HG02840 (cell line): ENCODE data around the gene NOP10.
"Not testable (repeated sequence)": the region's sequence is repeated elsewhere in the genome, so short reads cannot be mapped to it uniquely, and the experiment has no call there.

Experiments
- ATAC-seq: cut with Tn5 transposase; IDR thresholded peaks from one replicate; pipeline ENCODE4 v1.9.1; 2021; ENCODE audit warnings: mild to moderate bottlenecking, moderate library complexity, moderate number of reproducible peaks; ENCODE audit not compliant: unreplicated experiment, low FRiP score

Gene NOP10

DNA sequence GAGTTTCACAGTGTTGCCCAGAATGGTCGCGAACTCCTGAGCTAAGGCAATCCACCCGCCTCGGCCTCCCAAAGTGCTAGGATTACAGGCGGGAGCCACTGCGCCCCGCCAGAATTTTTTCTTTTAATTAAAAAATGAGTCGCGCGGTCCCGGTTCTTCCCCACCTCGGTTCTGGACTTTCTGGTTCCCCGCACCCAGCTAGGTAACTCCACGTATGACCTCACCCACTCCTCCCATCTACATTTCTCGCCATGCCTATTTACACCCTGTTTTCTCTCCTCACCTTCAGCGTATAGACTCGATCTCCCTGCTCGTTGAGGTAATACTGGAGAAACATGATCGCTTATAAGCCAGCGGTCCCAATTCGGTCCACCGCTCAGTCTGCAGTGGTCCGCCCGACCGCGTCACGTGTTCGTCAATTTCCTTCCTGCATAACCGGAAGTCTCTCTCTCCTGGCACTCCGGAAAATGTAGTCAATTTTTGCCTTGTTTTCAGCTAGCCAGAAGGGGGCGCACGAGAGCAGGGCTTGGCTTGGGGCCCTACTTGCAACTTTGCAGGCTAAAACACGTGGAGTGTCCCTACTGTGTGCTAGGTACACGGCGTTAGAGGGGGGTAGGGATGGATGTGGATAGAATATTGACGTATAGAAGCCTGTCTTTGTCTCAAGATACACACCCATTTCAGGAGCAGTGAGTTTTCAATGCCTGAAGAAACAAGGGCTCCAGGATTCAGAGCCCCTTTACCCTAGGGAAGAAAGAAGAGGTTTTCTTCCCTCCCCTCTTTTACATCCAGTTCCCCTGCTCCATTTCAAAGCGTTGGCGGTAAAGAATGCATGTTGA lies at the start of gene NOP10, which contains the start of gene NUTM1:
TSS of gene NOP10 (minus strand) at position 400 of the 839 bp plus-strand sequence. CDS start at position 337, 63 bp downstream.
TSS of gene NUTM1 (plus strand) at position 579 of the 839 bp plus-strand sequence. CDS start 382 bp downstream, outside the sequence.
- ATAC-seq: peak; percentile 84

DNA sequence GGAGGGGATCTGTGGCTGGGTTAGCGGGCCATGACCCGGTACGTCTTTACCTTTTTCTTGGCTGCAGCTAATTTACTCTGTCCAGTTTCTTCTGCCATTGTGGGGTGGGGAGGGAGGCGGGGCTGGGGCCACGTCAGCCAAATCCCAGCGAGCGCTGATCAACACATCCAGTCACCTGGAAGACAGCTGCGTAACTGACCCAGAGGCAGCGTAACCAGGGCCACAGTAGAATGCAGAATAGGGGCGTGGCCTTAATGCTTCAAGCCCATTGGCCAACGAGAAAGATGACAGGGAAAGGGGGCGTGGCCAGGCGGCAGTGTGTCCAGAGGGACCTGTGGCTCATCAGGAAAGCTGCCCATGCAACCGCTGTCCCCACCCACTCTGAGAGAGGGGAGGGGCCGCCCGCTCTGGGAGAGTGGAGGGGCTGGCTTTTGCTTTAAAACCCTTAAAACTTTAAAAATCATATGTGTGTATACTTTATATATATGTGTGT lies 46.7 kb upstream of the NOP10 start:
- ATAC-seq: not testable (repeated sequence)

DNA sequence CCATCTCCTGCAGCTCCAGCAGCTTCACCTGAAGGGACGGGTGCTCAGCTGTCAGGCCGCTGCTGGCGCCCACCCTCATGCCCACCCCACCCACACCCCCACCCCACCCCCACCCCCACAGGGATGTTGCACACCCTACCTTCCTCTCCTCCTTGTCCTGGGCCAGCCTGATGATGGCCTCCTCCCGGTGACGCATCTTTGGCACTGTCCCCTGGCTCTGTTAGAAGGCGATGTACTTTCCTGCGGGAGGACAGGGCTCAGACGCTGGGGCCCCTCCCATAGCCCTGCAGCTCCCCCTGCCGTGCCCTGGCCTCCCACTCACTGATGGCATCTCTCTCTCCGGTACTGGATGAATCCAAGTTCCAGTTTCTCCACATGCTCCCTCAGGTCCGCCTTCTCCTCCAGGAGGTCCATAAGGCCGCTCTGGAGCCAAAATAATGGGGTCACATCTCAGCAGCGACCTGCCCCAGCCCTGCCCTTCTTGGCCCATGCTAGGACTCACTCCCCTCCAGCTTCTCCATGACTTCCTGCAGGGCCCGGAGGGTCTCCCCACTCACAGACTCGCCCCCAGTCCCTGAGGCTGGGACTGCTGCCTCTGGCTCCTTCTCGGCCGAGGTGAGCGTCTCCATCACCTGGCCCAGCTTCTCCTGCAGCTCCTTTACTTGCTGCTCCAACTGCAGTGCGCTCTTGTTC lies 39.0 kb upstream of the NOP10 start:
- not testable (repeated sequence) for ATAC-seq

DNA sequence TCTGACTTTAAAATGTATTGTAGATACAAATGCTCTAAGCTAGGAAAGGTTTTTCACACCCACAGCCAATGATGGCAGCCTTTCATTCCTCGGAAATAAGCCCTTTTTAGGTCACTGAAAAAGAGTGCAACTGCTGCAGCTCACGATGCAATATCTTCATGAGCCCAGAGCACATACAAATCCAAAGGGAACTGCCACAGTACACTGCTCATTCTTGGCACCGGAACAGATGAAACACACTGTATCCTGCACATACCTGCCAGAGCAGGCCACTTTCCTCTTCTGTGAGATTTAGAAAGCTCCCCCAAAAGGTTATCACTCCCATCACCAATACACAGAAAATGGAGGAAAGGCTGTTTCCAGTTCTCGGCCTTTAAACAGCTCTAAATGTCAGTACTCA lies 37.6 kb upstream of the NOP10 start:
- not testable (repeated sequence) for ATAC-seq

DNA sequence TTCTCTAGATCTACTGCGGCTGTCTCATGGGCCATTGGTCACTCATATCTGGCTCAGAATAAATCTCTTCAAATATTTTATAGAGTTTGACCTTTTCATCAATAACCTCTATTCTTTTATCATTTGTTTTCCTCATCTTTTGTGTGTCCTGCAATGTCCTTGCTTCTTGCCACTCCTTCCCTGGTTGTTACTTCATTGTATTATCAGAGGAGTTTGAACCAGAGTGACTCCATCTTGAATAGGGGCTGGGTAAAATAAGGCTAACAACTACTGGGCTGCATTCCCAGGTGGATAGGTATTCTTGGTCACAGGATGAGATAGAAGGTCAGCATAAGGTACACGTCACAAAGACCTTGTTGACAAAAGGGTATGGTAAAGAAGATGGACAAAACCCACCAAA lies 33.9 kb upstream of the NOP10 start:
- ATAC-seq: no peak

DNA sequence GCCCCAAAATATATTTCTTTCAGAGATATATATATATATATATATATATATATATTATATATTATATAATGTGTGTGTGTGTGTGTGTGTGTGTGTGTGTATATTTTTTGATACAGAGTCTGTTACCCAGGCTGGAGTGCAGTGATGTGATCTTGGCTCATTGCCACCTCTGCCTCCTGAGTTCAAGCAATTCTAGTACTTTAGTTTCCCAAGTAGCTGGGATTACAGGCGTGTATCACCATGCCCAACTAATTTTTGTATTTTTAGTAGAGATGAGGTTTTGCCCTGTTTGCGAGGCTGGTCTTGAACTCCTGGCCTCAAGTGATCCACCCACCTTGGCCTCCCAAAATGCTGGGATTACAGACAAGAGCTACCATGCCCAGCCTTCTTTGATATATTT lies 32.6 kb upstream of the NOP10 start:
- not testable (repeated sequence) for ATAC-seq

DNA sequence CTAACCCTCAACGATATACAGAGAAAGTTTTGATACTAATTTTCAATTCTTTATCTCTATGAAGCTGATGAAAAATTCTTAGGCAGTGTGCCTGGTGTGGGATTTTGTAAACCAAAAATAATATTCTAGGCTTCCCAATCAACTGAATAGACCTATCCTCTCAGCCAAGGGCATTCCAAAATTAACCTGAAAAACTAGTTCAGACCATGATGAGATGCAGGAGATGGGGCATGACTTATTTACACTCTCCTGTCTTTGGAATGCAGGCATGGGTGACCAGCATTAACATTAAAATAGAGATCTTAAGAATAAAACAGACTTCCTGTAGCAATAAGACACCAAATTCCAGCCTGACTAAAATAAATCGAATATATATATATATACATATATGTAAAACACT lies 31.9 kb upstream of the NOP10 start:
- no peak for ATAC-seq

DNA sequence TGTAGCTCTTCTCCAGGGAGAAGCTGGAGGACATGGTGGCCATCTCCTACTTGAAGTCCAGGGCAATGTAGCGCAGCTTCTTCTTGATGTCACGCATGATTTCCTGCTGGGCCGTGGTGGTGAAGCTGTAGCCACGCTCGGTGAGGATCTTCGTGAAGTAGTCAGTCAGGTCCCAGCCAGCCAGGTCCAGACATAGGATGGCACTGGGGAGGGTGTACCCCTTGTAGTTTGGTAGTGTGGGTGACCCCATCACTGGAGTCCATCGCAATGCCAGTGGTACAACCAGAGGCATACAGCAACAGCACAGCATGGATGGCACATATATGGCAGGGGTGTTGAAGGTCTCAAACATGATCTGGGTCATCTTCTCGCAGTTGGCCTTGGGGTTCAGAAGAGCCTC lies 31.0 kb upstream of the NOP10 start:
- ATAC-seq: no peak

DNA sequence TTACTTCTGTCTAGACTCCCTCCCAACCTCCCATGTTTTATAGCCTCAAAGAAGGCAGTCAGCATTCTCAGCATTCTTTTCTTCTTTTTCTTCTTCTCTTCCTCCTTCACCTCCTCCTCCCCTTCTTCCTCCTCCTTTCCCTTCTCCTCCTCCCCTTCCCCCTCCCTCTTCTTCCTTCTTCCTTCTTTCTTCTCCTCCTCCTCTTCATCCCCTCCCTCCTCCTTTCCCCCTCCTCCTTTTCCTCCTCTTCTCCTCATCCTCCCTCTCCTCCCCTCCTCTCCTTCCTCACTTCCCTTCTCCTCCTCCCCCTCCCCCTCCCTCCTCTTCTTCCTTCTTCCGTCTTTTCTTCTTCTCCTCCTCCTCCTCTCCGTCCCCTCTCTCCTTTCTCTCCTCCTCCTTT lies 27.7 kb upstream of the NOP10 start:
- ATAC-seq: no peak

DNA sequence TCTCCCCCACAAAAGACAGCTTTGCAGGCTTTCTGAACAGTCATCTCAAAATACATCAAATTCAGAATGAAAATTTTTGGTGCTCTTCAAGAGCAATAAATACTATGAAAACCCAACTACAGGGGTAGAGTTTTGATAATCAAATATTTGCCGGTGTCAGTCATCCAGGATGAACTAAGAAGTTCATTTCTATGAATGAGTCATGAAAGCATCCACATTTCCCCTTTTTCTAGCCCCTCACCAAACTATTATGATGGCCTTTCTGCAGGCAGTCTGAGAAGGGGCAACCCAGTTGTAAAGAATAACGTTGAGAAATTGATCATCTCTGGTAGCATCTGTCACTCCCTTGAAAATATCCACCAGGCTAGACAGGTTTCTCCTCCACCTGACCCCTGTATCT lies 27.2 kb upstream of the NOP10 start:
- ATAC-seq: no peak

DNA sequence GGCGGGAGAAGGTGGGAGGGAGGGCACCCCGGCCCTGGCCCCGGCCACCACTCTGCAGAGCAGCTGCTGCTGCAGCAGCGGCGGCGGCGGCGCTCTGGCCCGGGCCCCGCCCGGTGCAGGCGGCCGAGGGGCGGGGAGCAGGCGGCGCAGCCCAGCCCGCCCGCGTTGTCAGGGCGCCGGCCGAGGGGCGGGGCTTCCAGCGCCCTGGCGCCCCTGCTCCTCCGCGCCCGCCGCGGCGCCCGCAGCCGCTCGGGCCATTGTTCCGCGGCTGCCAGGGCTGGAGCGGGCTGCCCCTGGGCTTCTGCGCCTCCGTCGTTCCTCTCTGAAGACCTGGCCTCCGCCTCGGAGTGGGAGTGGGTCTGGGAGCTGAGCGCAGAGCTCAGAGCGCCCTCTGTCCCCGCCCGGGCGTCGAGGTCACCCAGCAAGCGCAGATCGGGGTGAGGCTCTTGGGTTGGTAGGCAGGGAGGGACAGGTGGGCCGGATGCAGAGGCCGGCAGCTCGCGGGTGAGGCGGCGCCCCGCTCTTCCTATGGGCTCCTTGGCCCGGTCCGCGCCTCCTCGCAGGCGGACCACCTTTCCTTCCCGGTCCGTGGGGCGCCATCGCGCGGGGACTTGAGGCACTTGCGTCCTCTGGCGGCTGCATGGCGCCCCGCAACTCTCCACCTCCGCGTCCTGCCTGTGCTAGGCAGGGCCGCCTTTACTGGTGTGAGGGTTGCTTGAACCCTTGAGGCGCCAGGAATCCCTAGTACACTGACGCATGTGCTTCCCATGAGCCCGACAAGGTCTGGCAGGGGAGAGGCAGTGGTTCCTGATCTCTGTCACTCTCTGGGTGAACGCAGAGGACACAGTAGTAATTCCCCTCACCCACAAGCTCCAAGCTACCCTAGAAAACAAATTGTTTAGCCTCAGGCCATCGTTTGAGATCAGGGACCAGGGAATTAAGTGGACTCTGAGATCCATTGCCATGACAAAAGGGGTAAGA lies 24.5 kb upstream of the NOP10 start, which contains the start of gene LPCAT4:
TSS of gene LPCAT4 (minus strand) at position 96 of the 981 bp plus-strand sequence. CDS start 96 bp downstream, outside the sequence.
- peak; percentile 79 for ATAC-seq

DNA sequence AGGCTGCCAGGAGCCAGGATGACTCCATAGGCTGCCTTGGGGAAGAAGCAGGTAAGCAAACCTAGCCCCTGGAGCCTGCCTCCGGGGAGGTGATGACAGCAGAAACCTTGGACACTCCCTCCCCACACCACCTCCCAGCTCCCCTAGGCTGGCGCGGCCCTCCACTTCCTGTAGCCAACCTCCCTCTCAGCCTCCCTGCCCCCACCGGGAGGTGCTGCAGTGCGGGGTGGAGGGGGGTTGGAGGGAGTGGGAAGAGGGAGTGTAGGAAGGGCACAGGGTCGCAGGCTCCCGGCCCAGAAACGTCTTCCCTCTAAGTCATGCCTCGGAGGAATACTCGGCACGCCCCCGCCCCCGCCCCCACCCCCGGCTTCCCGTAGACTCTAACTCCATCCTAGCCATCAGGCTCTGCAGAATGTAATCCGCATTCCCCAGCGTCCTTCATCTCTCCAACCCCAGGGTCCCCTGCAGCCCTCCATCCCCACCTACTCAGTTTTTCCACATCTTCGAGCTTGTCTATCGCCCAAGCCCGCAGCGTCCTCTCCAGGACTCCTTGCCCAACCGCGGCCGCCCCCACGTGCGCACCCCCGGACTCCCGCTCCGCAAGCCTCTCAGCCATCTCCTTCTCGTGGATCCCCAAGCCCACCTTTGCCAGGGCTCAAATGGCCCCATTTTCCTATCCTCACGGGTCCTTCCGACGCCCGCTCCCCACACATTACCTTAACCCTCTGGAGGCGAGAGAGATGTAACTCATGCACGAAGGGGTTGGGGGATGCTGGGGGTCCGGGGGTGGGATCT lies 23.5 kb upstream of the NOP10 start:
- ATAC-seq: no peak

DNA sequence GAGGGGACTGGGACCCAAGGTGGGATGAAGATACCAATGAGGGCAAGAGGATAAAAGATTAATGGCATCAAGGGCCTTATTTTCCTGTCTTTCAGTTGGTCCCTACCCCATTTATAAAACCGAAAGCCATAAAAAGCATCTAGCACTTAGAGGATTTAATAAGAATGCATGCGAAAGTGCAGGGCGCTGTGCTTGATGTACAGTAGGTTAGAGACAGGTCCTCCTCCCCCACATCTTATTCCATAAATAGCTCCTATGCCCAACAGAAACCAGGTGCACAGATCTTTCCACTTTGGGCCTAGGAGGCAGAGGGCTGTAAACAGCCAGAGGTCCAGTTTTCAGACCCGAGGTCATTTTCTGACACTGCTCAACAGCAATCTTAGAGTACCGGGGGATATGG lies 22.9 kb upstream of the NOP10 start:
- ATAC-seq: no peak

DNA sequence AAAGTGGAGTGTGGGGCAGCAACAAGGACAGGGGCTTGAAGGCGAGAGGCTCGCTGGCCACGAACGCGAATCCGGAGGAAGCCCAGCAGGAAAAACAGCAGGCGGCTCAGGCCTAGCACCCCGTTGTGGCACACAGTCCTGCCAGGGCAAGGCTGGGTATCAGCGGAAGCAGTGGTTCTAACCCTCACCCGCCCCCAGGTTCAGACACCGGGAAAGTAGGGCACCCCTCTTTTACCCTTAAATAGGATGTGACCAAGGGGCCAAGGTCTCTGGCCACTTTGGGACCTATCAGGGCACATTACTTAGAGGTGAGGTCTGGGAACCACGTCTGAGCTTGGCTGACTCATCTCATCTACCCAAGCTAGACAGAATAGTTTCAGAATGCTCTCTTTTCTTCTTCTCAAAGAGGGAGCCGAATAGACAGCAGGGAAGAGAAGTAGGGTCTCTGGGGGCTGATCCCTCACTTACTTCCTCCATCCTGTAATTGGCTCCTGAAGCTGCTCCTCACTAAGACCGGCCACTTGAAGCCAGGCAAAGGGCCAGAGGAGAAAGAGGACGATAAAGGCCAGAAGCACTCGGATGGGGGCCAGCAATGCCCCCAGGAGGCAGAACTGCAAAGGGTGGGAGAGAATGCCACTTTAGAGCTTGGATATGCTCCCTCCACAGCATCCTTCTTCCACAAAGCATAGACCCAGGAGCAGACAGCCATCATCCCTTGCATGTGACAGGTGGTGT lies 22.3 kb upstream of the NOP10 start:
- no peak for ATAC-seq

DNA sequence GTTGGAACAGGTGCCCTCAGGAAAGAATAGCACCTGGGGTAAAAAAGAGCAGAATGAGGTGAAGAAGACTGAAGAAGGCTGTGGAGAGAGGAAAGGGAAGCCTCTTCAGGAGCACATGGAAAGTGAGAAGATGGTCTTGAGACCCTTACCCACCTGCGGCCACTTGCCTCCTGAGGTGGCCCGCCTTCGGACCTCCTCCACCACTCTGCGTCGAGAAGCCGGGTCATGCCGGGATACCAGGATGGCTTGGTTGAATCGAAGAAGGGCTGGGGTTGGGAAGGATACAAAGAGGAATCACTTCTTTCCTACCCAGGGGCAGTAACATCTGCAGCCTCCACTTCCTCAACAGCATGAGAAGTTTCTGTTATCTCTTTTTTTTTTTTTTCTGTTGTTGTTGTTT lies 21.1 kb upstream of the NOP10 start:
- ATAC-seq: no peak

DNA sequence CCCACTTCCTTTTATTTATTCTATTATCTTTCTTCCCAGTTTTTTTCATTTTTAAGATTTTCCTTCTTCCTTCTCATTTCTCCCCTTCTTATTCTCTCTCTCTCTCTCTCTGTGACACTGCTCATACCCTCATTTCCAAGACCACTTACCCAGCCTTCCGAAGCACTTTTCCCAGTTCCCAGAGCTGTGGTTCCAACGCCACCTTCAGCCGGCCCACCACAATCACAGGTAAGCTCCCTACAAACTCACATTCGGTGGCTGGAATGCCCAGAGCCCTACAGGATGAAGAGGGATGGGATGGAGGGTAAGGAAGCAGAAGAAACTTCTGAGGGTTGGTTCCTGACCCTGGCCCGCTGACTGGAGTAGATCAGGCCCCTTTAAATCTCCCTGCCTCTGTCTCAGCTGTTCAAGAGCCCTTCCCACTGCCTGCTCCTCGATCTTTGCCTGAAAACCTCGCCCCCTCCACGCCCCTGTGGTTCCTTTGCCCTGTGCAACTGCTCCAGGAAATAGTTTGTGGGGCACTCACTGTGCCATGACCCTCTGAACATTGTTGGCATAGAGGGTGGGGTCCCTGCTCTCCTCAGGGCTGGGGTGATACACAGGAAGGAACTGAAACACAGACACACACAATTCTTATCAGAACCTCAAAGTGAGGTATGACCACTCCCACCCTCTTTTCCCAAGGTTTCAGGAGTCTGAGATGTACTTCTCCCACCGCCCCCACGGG lies 19.3 kb upstream of the NOP10 start:
- no peak for ATAC-seq

DNA sequence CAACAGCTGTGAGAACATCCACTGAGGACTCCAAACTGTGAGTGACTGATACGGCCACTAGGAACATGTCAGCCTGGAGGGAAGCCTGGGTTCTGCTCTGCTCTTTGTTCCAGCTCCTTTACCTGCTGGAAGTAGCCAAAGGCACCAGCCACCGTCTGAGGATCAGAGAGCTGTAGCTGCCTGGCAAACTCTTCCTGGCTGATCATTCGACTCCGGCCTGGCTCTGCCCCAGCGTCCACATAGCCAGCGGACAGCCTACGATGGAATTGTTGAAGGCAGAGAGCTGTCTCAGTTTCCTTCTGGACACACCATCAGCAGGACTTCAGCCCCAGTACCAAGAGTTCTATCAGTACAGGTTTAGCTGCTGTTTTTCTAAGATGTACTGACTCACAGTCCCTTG lies 18.3 kb upstream of the NOP10 start:
- no peak for ATAC-seq

DNA sequence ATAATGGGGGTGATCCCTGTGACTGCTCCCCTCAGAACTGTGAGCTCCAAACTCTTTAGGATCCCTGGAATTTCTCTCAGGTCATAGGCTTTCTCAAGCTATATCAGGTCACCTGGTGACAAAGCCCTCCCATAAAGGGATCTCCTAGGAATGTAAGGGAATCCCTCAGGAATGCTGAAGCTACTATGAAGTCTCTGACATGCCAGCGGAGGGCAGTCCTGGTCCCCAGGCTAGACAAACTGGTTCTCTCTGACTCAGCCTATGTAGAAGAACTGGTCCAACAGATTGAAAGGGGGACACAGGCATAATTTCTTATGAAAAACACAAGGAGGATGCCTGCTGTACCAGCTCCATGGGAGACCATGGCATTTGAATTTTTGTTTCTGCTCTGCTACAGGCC lies 17.4 kb upstream of the NOP10 start:
- ATAC-seq: no peak
